Gastroesophageal sphincter (tissue), 3 donors: ENCODE measurements around the gene RNF215.

Source experiments
- EP300 ChIP-seq: sonication (generic); formaldehyde crosslinking; IDR thresholded peaks from one replicate; pipeline ENCODE4 v1.6.1; 2017; ENCODE audit warnings: antibody characterized with exemption, mild to moderate bottlenecking
- POLR2A ChIP-seq, 2 donors: fragments of 450-650 bp; IDR thresholded peaks; one replicate each; pipeline ENCODE4 v1.6.1; 2017; ENCODE audit warnings: antibody characterized with exemption in 2 of 2, mild to moderate bottlenecking in 2 of 2, moderate library complexity in 1 of 2
- POLR2AphosphoS5 ChIP-seq: sonication (generic); formaldehyde crosslinking; IDR thresholded peaks from one replicate; pipeline ENCODE4 v1.6.1; 2017; ENCODE audit warnings: antibody characterized with exemption
- TF ChIP-seq, protein P1 (sequence below), 4 experiments: fragments of 200-600 bp in 2 of 4; fragments of 450-650 bp in 2 of 4; sonication (generic) in 1 of 4; IDR thresholded peaks; one replicate each; pipeline ENCODE4 v1.5.1; 2017 to 2019; ENCODE audit warnings: antibody characterized with exemption in 4 of 4, mild to moderate bottlenecking in 2 of 4, moderate library complexity in 2 of 4

GRCh38 chr22:30402028-30402765 is 15.0 kb upstream of the RNF215 start:
- TF ChIP-seq, protein P1, sequence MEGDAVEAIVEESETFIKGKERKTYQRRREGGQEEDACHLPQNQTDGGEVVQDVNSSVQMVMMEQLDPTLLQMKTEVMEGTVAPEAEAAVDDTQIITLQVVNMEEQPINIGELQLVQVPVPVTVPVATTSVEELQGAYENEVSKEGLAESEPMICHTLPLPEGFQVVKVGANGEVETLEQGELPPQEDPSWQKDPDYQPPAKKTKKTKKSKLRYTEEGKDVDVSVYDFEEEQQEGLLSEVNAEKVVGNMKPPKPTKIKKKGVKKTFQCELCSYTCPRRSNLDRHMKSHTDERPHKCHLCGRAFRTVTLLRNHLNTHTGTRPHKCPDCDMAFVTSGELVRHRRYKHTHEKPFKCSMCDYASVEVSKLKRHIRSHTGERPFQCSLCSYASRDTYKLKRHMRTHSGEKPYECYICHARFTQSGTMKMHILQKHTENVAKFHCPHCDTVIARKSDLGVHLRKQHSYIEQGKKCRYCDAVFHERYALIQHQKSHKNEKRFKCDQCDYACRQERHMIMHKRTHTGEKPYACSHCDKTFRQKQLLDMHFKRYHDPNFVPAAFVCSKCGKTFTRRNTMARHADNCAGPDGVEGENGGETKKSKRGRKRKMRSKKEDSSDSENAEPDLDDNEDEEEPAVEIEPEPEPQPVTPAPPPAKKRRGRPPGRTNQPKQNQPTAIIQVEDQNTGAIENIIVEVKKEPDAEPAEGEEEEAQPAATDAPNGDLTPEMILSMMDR (IDR thresholded peaks at IDR 0.05), result no peak
- TF ChIP-seq POLR2AphosphoS5, result no peak
- no peak for TF ChIP-seq POLR2A (IDR thresholded peaks at IDR 0.05)
- TF ChIP-seq EP300, result no peak
